ENCODE measurements around the gene CNTN5.

Gene CNTN5

DNA sequence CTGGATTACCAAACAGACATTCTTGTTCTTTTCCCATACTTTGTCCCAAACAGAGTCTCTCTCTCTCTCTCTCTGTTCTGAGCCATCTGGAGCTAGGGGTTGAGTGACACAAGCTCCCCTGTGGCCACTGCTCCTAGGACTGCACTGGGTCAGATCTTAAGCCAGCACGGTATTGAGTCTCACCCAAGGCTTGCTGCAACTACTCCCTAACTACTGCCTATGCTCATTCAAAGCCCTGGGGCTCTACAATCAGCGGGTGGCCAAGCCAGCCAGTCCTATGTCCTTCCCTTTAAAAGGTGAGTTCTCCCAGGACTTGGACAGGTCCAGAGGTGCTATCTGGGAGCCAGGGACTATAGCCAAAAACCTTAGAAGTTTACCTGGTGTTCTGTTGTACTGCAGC is 385.6 kb downstream of the CNTN5 start:
- DNase-seq (ENCODE audit: low read depth) = no peak

DNA sequence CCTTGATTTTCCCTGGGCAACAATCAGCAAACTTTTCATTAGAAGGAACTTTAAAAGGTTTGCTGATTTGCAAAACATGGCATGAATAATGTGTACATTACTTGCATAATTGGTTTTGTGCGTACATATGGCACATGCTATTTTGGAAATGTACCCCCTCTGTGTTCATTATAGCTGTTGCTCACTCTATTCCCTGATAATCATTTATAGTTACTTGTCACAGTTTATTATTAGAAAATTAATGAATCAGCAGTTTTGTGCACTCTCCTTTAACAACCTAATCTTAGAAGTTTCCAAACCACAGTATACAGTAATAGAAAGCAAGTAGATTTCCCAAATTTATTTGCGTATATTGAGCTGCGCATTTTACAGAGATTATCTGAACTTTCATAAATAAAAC is 389.9 kb downstream of the CNTN5 start:
- DNase-seq (ENCODE audit: low read depth) = no peak

DNA sequence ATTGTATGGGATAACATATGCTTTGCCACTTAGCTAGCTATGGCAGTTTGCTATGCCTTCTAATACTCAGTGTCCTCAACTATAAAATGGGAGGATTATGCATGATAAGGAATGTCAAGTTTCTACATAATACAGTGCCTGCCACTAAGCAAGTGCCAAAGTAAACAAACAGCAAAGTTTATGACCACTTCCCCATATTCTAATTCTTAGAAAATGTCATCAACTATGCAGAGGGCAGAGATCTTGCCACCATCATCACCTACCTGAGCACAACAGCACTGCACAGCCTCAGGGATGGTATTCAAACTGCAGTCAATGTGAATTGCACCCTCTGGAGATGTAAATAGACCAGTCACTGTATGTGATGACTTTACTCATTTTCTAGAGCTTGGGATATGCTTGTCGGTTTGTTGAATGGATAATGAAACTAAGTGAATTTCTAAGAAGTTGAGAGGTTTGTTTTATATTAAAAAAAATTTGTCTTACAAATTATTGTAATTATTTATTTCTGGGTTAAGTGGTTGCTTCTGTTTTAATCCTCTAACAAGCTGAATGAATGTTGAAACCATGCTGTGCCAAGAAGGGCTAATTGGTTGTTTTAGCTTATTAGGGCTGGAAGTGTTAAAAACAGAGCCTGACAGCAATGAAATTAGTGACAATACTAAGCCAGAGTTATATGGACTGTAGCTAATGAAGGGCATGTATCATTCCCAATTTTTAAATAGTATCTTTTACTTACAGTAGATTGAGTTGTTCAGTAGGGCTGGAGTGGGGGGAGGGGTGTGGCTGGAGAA is 398.4 kb downstream of the CNTN5 start:
- no peak for DNase-seq (ENCODE audit: low read depth)

DNA sequence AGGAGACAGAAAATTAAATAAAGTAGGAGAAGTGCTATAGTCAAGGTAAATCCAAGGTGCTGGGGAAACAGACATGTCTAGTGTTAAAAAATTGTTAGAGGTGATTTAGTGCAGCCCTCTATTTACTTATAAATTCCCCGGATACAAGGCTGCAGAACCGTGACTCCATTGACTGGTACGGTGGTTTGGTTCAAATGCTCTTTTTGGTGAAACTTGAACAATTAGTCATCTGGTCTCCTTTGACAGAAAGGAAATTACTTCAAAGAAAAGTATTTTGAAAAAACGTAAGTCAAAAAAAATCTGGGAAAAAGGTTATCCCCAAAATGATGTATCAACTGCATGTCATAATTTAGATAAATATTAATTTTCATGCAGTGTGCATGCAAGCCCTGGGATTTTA is 399.2 kb downstream of the CNTN5 start:
- DNase-seq (ENCODE audit: low read depth) = no peak

DNA sequence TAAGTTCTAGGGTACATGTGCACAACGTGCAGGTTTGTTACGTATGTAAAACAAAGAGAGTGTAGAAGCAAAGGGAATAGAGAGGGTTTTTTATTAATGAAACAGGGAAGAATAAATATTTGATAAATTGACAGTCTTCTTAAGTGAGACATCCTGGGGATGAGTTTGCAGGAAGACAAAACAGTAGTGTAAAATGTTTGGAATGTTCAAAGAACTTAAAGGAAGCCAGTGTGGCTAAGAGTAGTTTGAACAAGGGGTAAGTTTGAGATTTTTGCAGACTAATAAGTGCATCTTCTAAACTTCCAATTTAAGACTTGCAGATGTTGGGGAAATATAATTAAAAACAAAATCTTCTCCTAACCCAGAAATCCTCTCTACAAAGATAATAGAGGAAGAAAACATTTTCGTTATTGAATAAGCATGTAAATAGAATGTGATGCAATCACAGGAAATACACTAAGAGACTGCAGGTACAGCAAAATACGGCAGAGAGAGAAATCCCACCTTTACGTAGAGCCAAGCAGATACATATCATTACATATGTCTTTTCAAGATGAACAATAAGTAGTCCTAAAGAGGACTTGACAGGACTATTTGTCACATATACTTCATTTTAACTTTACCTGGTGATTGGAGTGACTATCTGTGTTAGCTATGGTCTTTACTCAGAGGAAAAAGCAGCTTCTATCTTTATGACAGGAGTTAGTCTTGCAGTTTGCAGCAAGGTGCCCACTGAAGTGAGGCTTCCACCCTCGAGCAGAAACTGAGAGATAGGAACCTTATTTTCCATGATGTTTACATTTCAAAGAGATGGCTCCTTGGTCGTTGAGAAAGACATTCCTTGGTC is 402.1 kb downstream of the CNTN5 start:
- DNase-seq (ENCODE audit: low read depth) = no peak

DNA sequence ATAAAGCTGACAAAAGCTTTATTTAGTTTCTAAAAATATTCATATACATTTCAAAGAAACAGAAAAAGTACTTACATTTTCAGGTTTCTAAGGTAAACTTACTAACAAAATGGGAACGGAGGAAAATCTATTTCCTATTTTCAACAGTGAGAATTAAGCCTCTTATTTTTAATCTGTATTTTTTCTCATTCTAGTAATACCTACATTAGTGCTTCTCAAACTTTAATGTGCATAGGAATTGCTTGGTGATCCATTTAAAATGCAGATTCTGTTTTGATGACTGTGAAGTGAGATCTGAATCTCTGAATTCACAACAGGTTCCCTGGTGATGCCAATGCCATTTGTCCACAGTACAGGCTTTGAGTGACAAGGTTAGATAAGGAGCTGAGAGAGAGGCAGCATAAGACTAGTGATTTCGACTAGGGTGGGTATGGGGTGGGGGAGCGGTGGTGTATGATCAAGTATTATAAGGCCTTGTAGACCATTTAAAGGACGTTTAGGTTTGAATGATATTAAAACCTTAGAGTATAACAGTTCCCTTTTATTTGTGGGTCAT is 402.8 kb downstream of the CNTN5 start:
- no peak for DNase-seq (ENCODE audit: low read depth)

DNA sequence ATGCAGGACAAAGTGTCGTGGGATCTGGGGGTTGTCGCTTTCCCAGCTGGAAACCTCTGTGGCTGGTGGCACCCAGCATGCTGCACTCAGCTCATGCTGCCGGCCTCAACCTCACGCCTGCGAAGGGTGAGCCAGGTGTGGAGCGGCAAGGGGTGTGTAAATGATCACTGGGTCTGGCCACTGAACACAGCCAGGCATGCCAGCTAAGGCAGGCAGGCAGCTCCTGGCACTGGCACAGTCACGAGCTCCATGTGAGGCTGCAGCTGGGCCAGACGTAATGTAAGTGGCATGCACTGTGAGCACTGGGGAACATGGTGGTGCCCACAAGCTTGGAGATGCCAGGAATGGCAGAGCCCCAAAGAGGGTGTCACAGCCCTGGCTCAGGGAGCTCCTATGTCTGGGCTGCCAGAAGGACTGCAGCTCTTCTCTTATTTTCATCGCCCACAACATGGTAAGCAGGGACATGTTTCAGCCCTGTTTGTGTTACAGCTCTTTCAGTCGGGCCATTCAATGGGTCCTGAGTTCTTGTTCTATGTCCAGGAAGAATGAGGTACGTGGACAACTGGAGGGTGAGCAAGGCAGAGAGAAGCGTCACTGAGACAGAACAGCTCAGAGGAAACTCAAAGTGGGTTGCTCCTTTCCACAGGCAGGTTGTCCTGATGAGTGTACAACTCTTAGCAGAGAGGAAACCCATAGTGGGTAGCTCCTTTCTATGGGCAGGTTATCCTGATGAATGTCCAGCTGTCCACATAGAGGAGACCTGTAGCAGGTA is 403.8 kb downstream of the CNTN5 start:
- DNase-seq (ENCODE audit: low read depth) = no peak

DNA sequence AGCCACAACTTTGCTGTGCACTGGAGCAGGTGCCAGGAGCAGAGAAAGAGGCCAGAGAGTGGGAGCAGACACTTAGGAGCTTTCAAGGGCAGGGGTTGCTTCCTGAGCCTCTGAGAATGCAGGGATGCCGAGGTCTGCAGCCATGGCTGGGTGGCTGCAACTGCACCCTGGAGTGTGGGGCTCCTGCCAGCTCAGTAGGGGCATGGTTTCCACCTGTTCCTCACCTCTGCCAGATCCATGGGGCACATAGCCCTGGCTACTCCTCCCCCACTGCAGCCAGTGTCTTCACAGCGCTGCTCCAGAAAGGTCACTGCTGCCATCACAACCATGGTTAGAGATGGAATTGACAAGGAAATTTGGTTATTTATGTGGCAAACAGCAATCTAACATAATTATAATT is 404.8 kb downstream of the CNTN5 start:
- no peak for DNase-seq (ENCODE audit: low read depth)

DNA sequence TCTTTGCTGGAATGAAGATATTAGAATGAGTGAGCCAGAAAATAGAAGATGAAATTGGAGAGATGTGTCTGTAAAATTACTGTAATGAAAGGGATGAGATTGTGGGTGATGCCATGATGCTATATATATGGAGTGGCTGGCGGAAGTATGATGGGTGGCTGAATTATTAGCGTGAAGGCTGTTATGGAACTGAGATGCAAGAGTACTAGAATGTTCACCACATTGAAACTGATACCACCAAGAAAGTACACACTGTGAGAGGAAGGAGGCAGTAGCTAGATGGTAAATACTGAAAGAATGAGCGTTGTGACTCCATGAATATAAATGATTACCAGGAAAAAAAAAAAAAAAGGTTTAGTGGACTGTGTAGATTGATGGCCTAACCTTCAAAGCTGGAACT is 411.9 kb downstream of the CNTN5 start:
- no peak for DNase-seq (ENCODE audit: low read depth)

DNA sequence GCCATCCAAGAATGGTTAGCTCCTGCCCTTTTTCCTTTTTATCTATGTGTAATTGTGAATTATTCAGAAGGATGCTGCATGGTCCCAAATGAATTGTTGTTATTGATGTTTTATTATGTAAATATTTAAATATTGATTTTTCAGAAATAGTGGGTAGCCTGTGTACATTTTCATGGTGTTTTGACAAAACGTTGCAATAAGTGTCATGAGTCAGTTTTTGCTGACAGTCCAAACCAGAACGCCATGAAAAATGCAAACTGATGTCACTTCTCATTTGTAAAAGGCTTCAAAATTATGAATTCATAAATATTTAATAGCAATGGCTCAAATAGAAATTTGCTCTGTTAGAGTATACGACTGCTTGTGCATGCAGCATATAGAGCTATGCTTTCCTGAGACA is 422.5 kb downstream of the CNTN5 start:
- no peak for DNase-seq (ENCODE audit: low read depth)

DNA sequence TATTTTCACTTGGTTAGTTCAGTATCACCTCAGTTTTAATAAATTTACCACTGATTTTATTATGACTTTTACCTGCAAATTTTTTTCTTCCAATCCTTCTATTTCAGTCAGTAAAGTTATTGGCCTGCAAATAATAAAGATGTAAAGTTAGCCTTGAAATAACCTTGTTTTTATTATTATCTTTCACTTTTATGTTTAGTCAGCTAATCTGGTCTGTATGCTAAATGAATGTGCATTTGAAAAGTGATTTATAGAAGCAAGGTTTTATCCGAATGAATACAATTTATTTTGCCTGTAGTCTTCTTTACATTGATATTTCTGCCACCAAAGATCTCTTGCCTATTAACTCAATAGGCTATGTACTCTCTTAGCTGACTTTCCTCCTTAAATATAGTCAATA is 425.7 kb downstream of the CNTN5 start:
- no peak for DNase-seq (ENCODE audit: low read depth)

DNA sequence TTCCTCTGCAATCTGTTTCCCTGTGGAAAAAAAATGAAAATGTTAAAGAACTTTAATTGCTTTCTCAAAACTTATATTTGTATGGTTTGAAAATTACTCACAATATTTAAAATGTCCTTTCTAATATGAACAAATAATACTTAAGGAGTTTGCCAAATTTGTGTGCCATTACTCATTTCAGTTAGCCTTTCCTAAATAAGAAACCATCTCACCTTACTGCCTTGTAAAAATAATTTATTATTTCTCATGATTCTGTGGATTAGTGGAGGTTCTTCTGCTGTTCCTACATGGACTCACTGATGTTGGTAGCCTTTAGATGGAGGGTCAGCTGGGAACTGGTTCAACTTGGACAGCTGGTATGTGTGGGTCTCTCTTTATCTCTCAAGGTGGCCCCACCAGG is 428.6 kb downstream of the CNTN5 start:
- DNase-seq (ENCODE audit: low read depth) = no peak

DNA sequence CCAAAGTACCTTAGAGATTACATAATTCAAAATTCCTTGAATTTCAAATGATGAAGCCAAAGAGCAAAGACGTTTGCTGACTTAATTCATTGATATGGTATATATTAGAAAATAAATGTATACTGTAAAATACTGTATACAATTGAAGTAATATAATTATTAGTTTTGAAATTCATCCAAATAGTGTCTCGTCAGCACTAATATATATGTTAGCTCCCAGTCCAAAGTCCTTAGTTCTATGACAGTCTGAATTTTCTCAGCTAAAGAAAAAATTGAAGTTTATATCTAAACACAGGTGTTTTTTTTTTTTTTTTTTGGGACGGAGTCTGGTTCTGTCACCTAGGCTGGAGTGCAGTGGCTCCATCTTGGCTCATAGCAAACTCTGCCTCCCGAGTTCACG is 431.3 kb downstream of the CNTN5 start:
- DNase-seq (ENCODE audit: low read depth) = no peak

DNA sequence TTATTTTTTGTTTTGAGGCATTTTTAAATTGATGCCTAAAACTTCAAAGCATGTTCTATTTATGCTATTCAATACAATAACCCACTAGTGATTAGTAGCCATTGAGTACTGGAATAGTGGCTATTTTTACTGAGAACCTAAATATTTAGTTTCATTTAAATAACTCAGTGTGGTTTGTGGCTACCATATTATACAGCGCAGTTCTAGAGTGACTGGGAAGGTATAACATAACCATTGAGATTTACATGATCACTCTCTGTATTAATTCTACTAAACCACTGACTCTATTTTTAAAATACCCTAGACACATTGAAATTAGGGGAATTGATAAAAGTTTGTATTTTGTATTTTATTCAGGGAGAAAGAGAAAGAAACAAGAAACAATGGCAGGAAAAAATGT is 441.2 kb downstream of the CNTN5 start:
- no peak for DNase-seq (ENCODE audit: low read depth)

DNA sequence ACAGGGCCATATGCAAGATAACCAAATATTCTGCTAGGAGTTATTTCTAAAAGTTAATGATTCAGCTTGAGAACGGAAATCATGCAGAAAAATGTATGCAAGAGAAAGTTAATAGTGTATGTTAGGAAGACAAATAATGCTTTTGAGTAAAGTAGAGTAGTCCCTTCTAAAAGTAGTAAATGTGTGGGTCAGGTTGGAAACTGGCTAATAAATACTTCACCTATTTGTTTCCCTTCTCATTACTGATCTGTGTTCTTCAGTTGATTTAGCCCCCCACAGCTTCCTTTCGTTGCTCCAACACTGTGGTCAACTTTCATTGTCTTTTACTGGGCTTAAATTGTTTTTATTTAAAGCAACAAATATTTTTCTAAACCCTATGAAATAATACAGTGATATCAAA is 444.2 kb downstream of the CNTN5 start:
- DNase-seq (ENCODE audit: low read depth) = no peak

DNA sequence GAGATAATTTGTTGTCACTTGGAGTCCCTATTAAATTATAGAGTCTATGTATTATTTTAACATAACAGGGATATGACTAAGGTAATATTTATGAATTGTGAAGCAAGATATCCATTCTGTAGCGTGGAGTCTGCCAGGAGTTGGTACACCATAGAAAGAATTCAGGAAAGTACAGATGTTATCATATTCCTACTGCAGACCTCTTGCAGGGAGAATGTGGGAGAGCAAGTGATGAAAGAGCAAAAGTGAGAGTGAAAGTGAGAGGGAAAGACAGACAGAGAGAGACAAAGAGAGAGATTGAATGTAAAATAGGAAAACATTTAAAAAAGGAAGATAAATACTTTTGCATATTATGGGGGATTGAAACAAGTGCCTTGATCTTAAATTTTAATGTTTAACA is 468.8 kb downstream of the CNTN5 start:
- DNase-seq (ENCODE audit: low read depth) = no peak

DNA sequence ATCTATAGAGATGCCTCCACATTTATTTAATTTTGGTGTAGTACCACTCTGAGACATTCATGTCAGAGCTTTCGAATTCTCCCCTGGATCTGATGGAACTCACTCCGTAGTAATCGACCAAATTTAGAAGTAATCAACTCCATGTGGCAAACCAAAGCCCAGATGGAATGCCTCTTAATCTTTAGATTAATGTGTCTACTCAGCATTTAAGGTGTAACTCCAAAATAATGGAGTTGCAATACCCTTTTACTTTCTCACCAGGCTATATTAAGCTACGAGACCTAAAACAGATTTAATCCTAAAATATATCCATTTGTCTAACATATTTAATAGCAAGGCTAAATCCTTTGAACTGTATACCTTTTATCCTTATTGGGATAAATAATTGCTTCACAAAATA is 473.3 kb downstream of the CNTN5 start:
- no peak for DNase-seq (ENCODE audit: low read depth)

DNA sequence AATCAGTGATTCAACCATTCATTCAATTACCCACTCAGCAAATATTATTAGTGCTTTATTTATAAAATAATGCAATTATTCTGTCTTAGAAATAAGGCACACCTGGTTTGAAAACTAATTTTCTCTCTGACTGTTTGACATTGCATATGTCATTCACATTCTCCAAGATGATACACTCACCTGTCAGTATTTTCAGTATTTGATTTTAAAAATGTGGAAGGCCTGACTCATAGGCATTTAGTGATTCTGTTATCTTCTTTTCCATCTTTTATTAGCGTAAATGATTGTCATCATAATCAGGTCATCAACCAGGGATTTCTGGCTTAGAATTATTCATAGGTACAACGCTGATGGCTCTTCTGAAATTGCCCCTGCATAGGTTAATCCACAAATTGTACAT is 480.9 kb downstream of the CNTN5 start:
- DNase-seq (ENCODE audit: low read depth) = no peak

DNA sequence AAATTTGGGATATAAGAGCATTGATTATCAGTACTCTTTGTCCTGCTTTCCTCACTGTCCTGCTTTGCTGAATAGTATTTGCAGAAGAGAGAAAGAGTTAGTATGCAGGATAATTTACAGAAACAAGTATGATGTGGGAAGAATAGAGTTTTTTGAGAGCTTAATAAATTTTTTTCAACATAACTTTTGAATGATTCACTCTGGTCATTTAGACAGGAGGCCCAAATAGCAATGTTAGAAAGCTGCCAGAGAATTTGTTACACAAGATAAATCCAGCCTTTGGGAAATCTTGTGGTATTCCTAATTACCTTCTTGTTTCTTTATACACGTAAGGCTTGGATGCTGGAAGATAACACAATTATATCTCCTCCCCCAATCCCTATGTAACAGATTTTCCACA is 484.6 kb downstream of the CNTN5 start:
- no peak for DNase-seq (ENCODE audit: low read depth)

DNA sequence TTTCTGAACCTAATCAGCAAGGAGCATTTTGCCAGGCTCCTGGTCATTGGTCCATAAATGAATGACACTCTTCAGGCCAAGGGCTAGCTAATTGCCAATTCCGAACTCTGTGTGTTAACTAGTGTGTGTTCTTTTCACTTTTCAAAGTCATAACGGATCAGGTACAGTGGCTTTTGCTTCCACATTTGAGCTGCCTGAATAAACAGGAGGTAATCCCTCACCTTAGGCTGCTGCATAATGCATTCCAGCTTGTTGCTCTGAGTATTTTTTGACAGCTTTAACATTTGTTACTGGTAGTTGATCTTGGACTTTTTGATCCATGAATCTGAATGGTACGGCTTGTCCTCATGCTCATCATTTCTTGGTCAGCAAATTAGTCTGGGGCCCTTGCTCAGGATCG is 485.1 kb downstream of the CNTN5 start:
- DNase-seq (ENCODE audit: low read depth) = no peak

DNA sequence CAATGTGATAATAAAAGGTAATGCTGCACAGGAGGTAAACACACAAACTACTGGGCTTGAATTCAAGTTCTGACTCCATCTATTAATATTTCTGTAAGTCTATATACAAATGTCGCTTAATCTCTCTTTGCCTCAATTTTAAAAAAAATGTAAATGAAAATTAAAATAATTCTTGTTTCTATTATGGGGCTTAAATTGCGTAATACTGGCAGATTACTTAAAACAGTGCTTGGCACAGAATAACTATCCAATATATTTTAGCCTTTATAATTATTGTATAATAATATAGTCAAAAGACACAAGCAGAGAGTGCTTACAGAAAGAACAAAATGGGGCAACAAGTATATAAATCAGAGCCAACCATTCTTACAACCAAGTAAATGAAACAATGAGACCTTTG is 489.1 kb downstream of the CNTN5 start:
- no peak for DNase-seq (ENCODE audit: low read depth)

DNA sequence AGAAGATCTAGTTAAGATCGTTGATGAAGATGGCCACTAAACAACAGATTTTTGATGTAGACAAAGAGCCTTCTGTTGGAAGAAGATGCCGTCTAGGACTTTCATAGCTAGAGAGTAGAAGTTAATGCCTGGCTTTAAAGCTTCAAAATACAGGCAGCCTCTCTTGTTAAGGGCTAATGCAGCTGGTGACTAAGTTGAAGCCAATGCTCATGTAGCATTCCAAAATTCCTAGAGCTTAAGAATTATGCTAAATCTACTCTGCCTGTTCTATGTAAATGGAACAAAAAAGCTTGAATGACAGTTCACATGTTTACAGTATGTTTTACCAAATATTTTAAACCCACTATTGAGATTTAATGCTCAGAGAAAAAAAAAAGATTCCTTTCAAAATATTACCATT is 492.6 kb downstream of the CNTN5 start:
- no peak for DNase-seq (ENCODE audit: low read depth)

DNA sequence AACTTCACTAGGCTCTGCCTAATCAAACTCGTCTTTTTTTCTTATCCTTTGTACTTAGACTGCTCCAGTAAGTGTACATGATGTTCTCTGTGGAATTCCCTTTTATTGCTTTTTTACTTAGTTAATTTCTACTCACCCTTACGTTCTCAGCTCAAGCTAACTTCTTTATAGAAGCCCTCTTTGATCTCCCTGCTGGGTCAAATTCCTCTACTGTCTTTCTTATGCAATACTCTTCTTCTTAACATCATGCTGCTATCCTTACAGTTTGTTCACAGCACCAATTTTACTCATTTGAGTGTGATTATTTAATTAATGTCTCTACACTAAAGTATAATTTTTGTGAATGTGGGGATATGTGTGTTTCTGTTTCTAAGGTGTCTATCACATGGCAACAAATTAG is 498.3 kb downstream of the CNTN5 start:
- DNase-seq (ENCODE audit: low read depth) = no peak
